ENCODE measurements around the gene HRK.

DNA sequence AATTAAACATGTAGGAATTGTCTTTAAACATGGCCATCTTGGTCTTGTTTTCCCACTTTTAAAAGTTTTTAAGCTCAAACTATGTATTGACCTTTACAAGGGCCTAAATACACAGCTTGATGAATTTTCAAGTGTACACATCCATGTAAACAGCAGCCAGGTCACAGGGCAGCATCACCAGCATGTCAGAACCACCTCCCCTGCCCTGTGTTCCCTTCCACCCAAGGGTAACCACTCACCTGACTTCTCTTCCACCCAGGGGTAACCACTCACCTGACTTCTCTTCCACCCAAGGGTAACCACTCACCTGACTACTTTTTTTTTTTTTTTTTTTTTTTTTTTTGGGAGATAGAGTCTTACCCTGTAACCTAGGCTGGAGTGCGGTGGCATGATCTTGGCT lies 34.1 kb upstream of the HRK start:
- TF ChIP-seq GATA2 (IDR thresholded peaks at IDR 0.05; ENCODE audit: low read depth, low read length) (no peak), GATA3 (IDR thresholded peaks at IDR 0.05; ENCODE audit: low read depth, low read length) (no peak)

Measured in SH-SY5Y (cell line).